ENCODE data around the gene PIK3C2G.
A peak's percentile ranks its signal among the peaks of the same experiment; 100 is the strongest.
"Not testable (repeated sequence)": the region's sequence is repeated elsewhere in the genome, so short reads cannot be mapped to it uniquely, and the experiment has no call there.

Gene PIK3C2G

GRCh38 chr12:18242380-18243089, 18.8 kb upstream of the PIK3C2G start:
- CTCF ChIA-PET = no interaction called here
- TF ChIP-seq FOXK2 (IDR thresholded peaks at IDR 0.05) (no peak), ZNF384 (IDR thresholded peaks at IDR 0.05) (no peak), CTBP1 (IDR thresholded peaks at IDR 0.05; ENCODE audit: borderline replicate concordance) (no peak), SUZ12 (IDR thresholded peaks at IDR 0.05) (no peak)
- DNase-seq (ENCODE audit: extremely low spot score) = no peak
- POLR2A ChIA-PET = no interaction called here

- TF ChIP-seq ARNT (IDR thresholded peaks at IDR 0.05) (no peak), SP1 (IDR thresholded peaks at IDR 0.05) (no peak), HDGF (IDR thresholded peaks at IDR 0.05; ENCODE audit: borderline replicate concordance) (no peak), FOXK2 (IDR thresholded peaks at IDR 0.05) (no peak), CTBP1 (IDR thresholded peaks at IDR 0.05; ENCODE audit: borderline replicate concordance) (no peak), LEF1 (IDR thresholded peaks at IDR 0.05; ENCODE audit: borderline replicate concordance) (no peak), PKNOX1 (IDR thresholded peaks at IDR 0.05) (no peak), FOXM1 (IDR thresholded peaks at IDR 0.05; ENCODE audit: borderline replicate concordance) (no peak), SUZ12 (IDR thresholded peaks at IDR 0.05) (no peak), ELF4 (IDR thresholded peaks at IDR 0.05) (no peak), NFRKB (IDR thresholded peaks at IDR 0.05) (no peak), ZNF384 (IDR thresholded peaks at IDR 0.05) (no peak), FOXA1 (IDR thresholded peaks at IDR 0.05) (no peak), BHLHE40 (IDR thresholded peaks at IDR 0.05; ENCODE audit: borderline replicate concordance) (no peak), TARDBP (IDR thresholded peaks at IDR 0.05) (no peak), L3MBTL2 (conservative IDR thresholded peaks at IDR 0.05) (no peak)
- POLR2A ChIA-PET = no interaction called here
- DNase-seq (ENCODE audit: extremely low spot score) = no peak
- CTCF ChIA-PET = no interaction called here
Measured at GRCh38 chr12:18243238-18243637, 18.1 kb upstream of the PIK3C2G start.

- POLR2A ChIA-PET = no interaction called here
- TF ChIP-seq FOXM1 (IDR thresholded peaks at IDR 0.05; ENCODE audit: borderline replicate concordance) (no peak), ELF4 (IDR thresholded peaks at IDR 0.05) (no peak), ARNT (IDR thresholded peaks at IDR 0.05) (no peak), HDGF (IDR thresholded peaks at IDR 0.05; ENCODE audit: borderline replicate concordance) (no peak), TARDBP (IDR thresholded peaks at IDR 0.05) (no peak), ZNF384 (IDR thresholded peaks at IDR 0.05) (no peak), CTBP1 (IDR thresholded peaks at IDR 0.05; ENCODE audit: borderline replicate concordance) (no peak), SP1 (IDR thresholded peaks at IDR 0.05) (no peak), L3MBTL2 (conservative IDR thresholded peaks at IDR 0.05) (no peak)
- CTCF ChIA-PET = interaction anchor here (1.0 kb wide), 1 partner anchor 74 kb away, joined by 3 read pairs; no protein-coding TSS in a partner anchor
- no peak for DNase-seq (ENCODE audit: extremely low spot score)
Measured at GRCh38 chr12:18246066-18246465, 15.3 kb upstream of the PIK3C2G start.

- CTCF ChIA-PET = interaction anchor here (0.6 to 1.1 kb wide), 7 partner anchors 11 to 1980 kb away, joined by 3 to 12 read pairs (median 5); partner anchors contain the start of gene PIK3C2G
- POLR2A ChIA-PET = no interaction called here
- peak; percentile 37 for DNase-seq (ENCODE audit: extremely low spot score)
- TF ChIP-seq SP1 (IDR thresholded peaks at IDR 0.05) = no peak
- no peak for TF ChIP-seq BHLHE40 (IDR thresholded peaks at IDR 0.05; ENCODE audit: borderline replicate concordance)
- no peak for TF ChIP-seq NFRKB (IDR thresholded peaks at IDR 0.05)
- no peak for TF ChIP-seq FOXA1 (IDR thresholded peaks at IDR 0.05)
- no peak for TF ChIP-seq HDGF (IDR thresholded peaks at IDR 0.05; ENCODE audit: borderline replicate concordance)
- TF ChIP-seq SUZ12 (IDR thresholded peaks at IDR 0.05) = no peak
- TF ChIP-seq ELF4 (IDR thresholded peaks at IDR 0.05) = no peak
- TF ChIP-seq FOXM1 (IDR thresholded peaks at IDR 0.05; ENCODE audit: borderline replicate concordance) = no peak
- no peak for TF ChIP-seq CTBP1 (IDR thresholded peaks at IDR 0.05; ENCODE audit: borderline replicate concordance)
- no peak for TF ChIP-seq PKNOX1 (IDR thresholded peaks at IDR 0.05)
- no peak for TF ChIP-seq TARDBP (IDR thresholded peaks at IDR 0.05)
- no peak for TF ChIP-seq LEF1 (IDR thresholded peaks at IDR 0.05; ENCODE audit: borderline replicate concordance)
- TF ChIP-seq ZNF384 (IDR thresholded peaks at IDR 0.05) = no peak
- no peak for TF ChIP-seq L3MBTL2 (conservative IDR thresholded peaks at IDR 0.05)
- no peak for TF ChIP-seq FOXK2 (IDR thresholded peaks at IDR 0.05)
- no peak for TF ChIP-seq ARNT (IDR thresholded peaks at IDR 0.05)
Measured at GRCh38 chr12:18250313-18250916, 10.9 kb upstream of the PIK3C2G start.

GRCh38 chr12:18254081-18254480, 7.2 kb upstream of the PIK3C2G start:
- CTCF ChIA-PET = no interaction called here
- POLR2A ChIA-PET = no interaction called here
- no peak for DNase-seq (ENCODE audit: extremely low spot score)
- TF ChIP-seq FOXM1 (IDR thresholded peaks at IDR 0.05; ENCODE audit: borderline replicate concordance) (no peak), ARNT (IDR thresholded peaks at IDR 0.05) (no peak), CTBP1 (IDR thresholded peaks at IDR 0.05; ENCODE audit: borderline replicate concordance) (no peak), ZNF384 (IDR thresholded peaks at IDR 0.05) (no peak), HDGF (IDR thresholded peaks at IDR 0.05; ENCODE audit: borderline replicate concordance) (no peak), SUZ12 (IDR thresholded peaks at IDR 0.05) (no peak), LEF1 (IDR thresholded peaks at IDR 0.05; ENCODE audit: borderline replicate concordance) (no peak), FOXK2 (IDR thresholded peaks at IDR 0.05) (no peak), PKNOX1 (IDR thresholded peaks at IDR 0.05) (no peak), FOXA1 (IDR thresholded peaks at IDR 0.05) (no peak), ELF4 (IDR thresholded peaks at IDR 0.05) (no peak), SP1 (IDR thresholded peaks at IDR 0.05) (no peak), BHLHE40 (IDR thresholded peaks at IDR 0.05; ENCODE audit: borderline replicate concordance) (no peak), NFRKB (IDR thresholded peaks at IDR 0.05) (no peak)

- POLR2A ChIA-PET; DNase-seq (ENCODE audit: extremely low spot score): not testable (repeated sequence)
Measured at GRCh38 chr12:18255004-18255403, 6.3 kb upstream of the PIK3C2G start.

More at GRCh38 chr12:18255004-18255403, 6.3 kb upstream of the PIK3C2G start:
- CTCF ChIA-PET = not testable (repeated sequence)

All from HEK293T (cell line).